ENCODE data around the gene OSBPL3.

- TF ChIP-seq CTCF (tag by site-specific recombination; IDR thresholded peaks at IDR 0.05) (no peak), ZNF157 (tag by site-specific recombination; IDR thresholded peaks at IDR 0.05) (no peak), ZFP3 (tag by site-specific recombination; IDR thresholded peaks at IDR 0.05; ENCODE audit: low read depth) (no peak), YY1 (tag by site-specific recombination; IDR thresholded peaks at IDR 0.05) (no peak), KLF10 (tag by site-specific recombination; IDR thresholded peaks at IDR 0.05) (no peak), ZFP37 (tag by site-specific recombination; IDR thresholded peaks at IDR 0.05) (no peak), KLF16 (tag by site-specific recombination; IDR thresholded peaks at IDR 0.05) (no peak), ZNF449 (tag by site-specific recombination; IDR thresholded peaks at IDR 0.05) (no peak), ZNF596 (tag by site-specific recombination; IDR thresholded peaks at IDR 0.05) (no peak), ZNF510 (tag by site-specific recombination; IDR thresholded peaks at IDR 0.05; ENCODE audit: insufficient replicate concordance) (no peak), ZNF114 (tag by site-specific recombination; IDR thresholded peaks at IDR 0.05) (no peak), ZBTB7A (tag by site-specific recombination; IDR thresholded peaks at IDR 0.05; ENCODE audit: low read depth) (no peak), ZNF792 (tag by site-specific recombination; IDR thresholded peaks at IDR 0.05) (no peak)
- TF ChIP-seq, protein P1, sequence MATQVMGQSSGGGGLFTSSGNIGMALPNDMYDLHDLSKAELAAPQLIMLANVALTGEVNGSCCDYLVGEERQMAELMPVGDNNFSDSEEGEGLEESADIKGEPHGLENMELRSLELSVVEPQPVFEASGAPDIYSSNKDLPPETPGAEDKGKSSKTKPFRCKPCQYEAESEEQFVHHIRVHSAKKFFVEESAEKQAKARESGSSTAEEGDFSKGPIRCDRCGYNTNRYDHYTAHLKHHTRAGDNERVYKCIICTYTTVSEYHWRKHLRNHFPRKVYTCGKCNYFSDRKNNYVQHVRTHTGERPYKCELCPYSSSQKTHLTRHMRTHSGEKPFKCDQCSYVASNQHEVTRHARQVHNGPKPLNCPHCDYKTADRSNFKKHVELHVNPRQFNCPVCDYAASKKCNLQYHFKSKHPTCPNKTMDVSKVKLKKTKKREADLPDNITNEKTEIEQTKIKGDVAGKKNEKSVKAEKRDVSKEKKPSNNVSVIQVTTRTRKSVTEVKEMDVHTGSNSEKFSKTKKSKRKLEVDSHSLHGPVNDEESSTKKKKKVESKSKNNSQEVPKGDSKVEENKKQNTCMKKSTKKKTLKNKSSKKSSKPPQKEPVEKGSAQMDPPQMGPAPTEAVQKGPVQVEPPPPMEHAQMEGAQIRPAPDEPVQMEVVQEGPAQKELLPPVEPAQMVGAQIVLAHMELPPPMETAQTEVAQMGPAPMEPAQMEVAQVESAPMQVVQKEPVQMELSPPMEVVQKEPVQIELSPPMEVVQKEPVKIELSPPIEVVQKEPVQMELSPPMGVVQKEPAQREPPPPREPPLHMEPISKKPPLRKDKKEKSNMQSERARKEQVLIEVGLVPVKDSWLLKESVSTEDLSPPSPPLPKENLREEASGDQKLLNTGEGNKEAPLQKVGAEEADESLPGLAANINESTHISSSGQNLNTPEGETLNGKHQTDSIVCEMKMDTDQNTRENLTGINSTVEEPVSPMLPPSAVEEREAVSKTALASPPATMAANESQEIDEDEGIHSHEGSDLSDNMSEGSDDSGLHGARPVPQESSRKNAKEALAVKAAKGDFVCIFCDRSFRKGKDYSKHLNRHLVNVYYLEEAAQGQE (tag by site-specific recombination; IDR thresholded peaks at IDR 0.05), result no peak
These were observed 4.8 kb downstream of the OSBPL3 start for GRCh38 chr7:24975172-24975571.

All from HEK293 (cell line).